H9 (cell line): ENCODE results near the gene MBP. TPM values are rescaled to one million over a fixed set of nuclear protein-coding genes. Genes with fewer than 3 reads are reported as not detected.

Experiments used
- DNase-seq: peaks from one replicate; pipeline ENCODE4 v3.0.0-alpha.2; 2017
- H2AFZ ChIP-seq: one replicate; pipeline ENCODE4 v1.6.1; 2013; ENCODE audit warnings: mild to moderate bottlenecking, low read length, control low read depth, moderate library complexity
- H2AK5ac ChIP-seq: 2 replicates; pipeline ENCODE4 v1.6.1; 2013; ENCODE audit warnings: low read length, control low read depth, mixed read lengths; ENCODE audit not compliant: insufficient read length
- H2BK120ac ChIP-seq: one replicate; pipeline ENCODE4 v1.6.1; 2013; ENCODE audit warnings: low read depth, mild to moderate bottlenecking, low read length, control low read depth, inconsistent platforms; ENCODE audit not compliant: poor library complexity, severe bottlenecking
- H2BK12ac ChIP-seq: 2 replicates; pipeline ENCODE4 v1.6.1; 2013; ENCODE audit warnings: low read length, control low read depth, mixed read lengths, low read depth; ENCODE audit not compliant: insufficient read length
- H2BK15ac ChIP-seq: 2 replicates; pipeline ENCODE4 v1.6.1; 2013; ENCODE audit warnings: low read depth, low read length, control low read depth
- H2BK20ac ChIP-seq: one replicate; pipeline ENCODE4 v1.6.1; 2013; ENCODE audit warnings: low read depth, mild to moderate bottlenecking, low read length, control low read depth, inconsistent platforms; ENCODE audit not compliant: poor library complexity, severe bottlenecking
- H2BK5ac ChIP-seq: 2 replicates; pipeline ENCODE4 v1.6.1; 2013; ENCODE audit warnings: low read length, control low read depth, mixed read lengths; ENCODE audit not compliant: insufficient read length
- H3K14ac ChIP-seq: 2 replicates; pipeline ENCODE4 v1.6.1; 2013; ENCODE audit warnings: low read length, control low read depth; ENCODE audit not compliant: insufficient read depth
- H3K18ac ChIP-seq: 2 replicates; pipeline ENCODE4 v1.6.1; 2013; ENCODE audit warnings: low read depth, mild to moderate bottlenecking, mixed read lengths, low read length, control low read depth; ENCODE audit not compliant: insufficient read length
- H3K23ac ChIP-seq: 2 replicates; pipeline ENCODE4 v1.6.1; 2013; ENCODE audit warnings: low read length, control low read depth, mixed read lengths, low read depth; ENCODE audit not compliant: insufficient read length
- H3K23me2 ChIP-seq: 2 replicates; pipeline ENCODE4 v1.6.1; 2013; ENCODE audit warnings: low read depth, mild to moderate bottlenecking, mixed read lengths, low read length, control low read depth; ENCODE audit not compliant: insufficient read length, poor library complexity, severe bottlenecking
- H3K27ac ChIP-seq: 2 replicates; pipeline ENCODE4 v1.5.1; 2013; ENCODE audit warnings: low read length, control low read depth, mixed read lengths, low read depth; ENCODE audit not compliant: insufficient read length
- H3K27me3 ChIP-seq: 2 replicates; pipeline ENCODE4 v1.6.1; 2013; ENCODE audit warnings: low read length, control low read depth, inconsistent platforms; ENCODE audit not compliant: insufficient read depth
- H3K4ac ChIP-seq: 2 replicates; pipeline ENCODE4 v1.6.1; 2013; ENCODE audit warnings: low read depth, mild to moderate bottlenecking, control low read depth, inconsistent platforms, low read length, moderate library complexity
- H3K4me1 ChIP-seq: 2 replicates; pipeline ENCODE4 v1.6.1; 2013; ENCODE audit warnings: low read length, control low read depth, inconsistent platforms; ENCODE audit not compliant: insufficient read depth
- H3K4me2 ChIP-seq: 2 replicates; pipeline ENCODE4 v1.6.1; 2013; ENCODE audit warnings: low read length, control low read depth, mixed read lengths; ENCODE audit not compliant: insufficient read length, insufficient read depth
- H3K56ac ChIP-seq: 2 replicates; pipeline ENCODE4 v1.6.1; 2013; ENCODE audit warnings: low read depth, mild to moderate bottlenecking, mixed read lengths, low read length, control low read depth; ENCODE audit not compliant: insufficient read length
- H3K79me1 ChIP-seq: 2 replicates; pipeline ENCODE4 v1.6.1; 2013; ENCODE audit warnings: low read depth, mild to moderate bottlenecking, moderate library complexity, low read length, control low read depth, inconsistent platforms; ENCODE audit not compliant: insufficient read depth, poor library complexity, severe bottlenecking
- H3K79me2 ChIP-seq: 2 replicates; pipeline ENCODE4 v1.6.1; 2013; ENCODE audit warnings: low read length, control low read depth, inconsistent platforms; ENCODE audit not compliant: insufficient read depth
- H3K9ac ChIP-seq: 2 replicates; pipeline ENCODE4 v1.6.1; 2013; ENCODE audit warnings: low read length, control low read depth, mixed read lengths; ENCODE audit not compliant: insufficient read length; ENCODE audit errors: extremely low read depth
- H3K9me3 ChIP-seq: one replicate; pipeline ENCODE4 v1.6.1; 2013; ENCODE audit warnings: low read depth, low read length, inconsistent platforms; ENCODE audit not compliant: control insufficient read depth
- H3T11ph ChIP-seq: one replicate; pipeline ENCODE4 v1.6.1; 2013; ENCODE audit warnings: mild to moderate bottlenecking, low read length, control low read depth, inconsistent platforms
- H4K20me1 ChIP-seq: one replicate; pipeline ENCODE4 v1.6.1; 2013; ENCODE audit not compliant: control insufficient read depth, insufficient read length, insufficient read depth
- H4K5ac ChIP-seq: 2 replicates; pipeline ENCODE4 v1.6.1; 2013; ENCODE audit warnings: low read depth, mild to moderate bottlenecking, mixed read lengths, low read length, control low read depth; ENCODE audit not compliant: insufficient read length
- H4K8ac ChIP-seq: replicated peaks from 2 replicates; pipeline ENCODE4 v1.6.1; 2013; ENCODE audit warnings: low read length, control low read depth, mixed read lengths, low read depth; ENCODE audit not compliant: insufficient read length
- H4K91ac ChIP-seq: 2 replicates; pipeline ENCODE4 v1.6.1; 2013; ENCODE audit warnings: low read depth, mild to moderate bottlenecking, moderate library complexity, mixed read lengths, low read length, control low read depth; ENCODE audit not compliant: insufficient read length
- H3K27ac Mint-ChIP-seq, 3 experiments: 2 replicates in 2 of 3; 3 replicates in 1 of 3; pipeline ENCODE4 v1.8.0; 2020 to 2021; ENCODE audit warnings: mixed read lengths in 3 of 3, mild to moderate bottlenecking in 1 of 3, moderate library complexity in 1 of 3
- H3K27me3 Mint-ChIP-seq: 2 replicates; pipeline ENCODE4 v1.8.0; 2021; ENCODE audit warnings: low read depth, mild to moderate bottlenecking, moderate library complexity, mixed read lengths
- H3K36me3 Mint-ChIP-seq, 3 experiments: 2 replicates in 2 of 3; 3 replicates in 1 of 3; pipeline ENCODE4 v1.8.0; 2020 to 2021; ENCODE audit warnings: low read depth in 3 of 3, mixed read lengths in 3 of 3; ENCODE audit not compliant: insufficient read depth in 1 of 3
- H3K4me1 Mint-ChIP-seq, 2 experiments: 2 replicates each; pipeline ENCODE4 v1.8.0; 2020; ENCODE audit warnings: mixed read lengths in 2 of 2
- H3K4me3 Mint-ChIP-seq, 2 experiments: 2 replicates in 1 of 2; 3 replicates in 1 of 2; pipeline ENCODE4 v1.8.0; 2020 to 2021; ENCODE audit warnings: mild to moderate bottlenecking in 2 of 2, mixed read lengths in 2 of 2, moderate library complexity in 1 of 2
- H3K9me3 Mint-ChIP-seq, 2 experiments: 2 replicates in 1 of 2; 3 replicates in 1 of 2; pipeline ENCODE4 v1.8.0; 2020; ENCODE audit warnings: mild to moderate bottlenecking in 2 of 2, mixed read lengths in 2 of 2, moderate library complexity in 1 of 2
- WGBS: extraction: QIAGEN DNeasy Blood & Tissue Kit; methylation state at CpG from one replicate; pipeline ENCODE4 v1.1.7; 2013; ENCODE audit warnings: missing lambda C conversion rate, low lambda C conversion rate, mixed read lengths; ENCODE audit not compliant: insufficient read length; ENCODE audit errors: extremely low coverage; 5-methylcytosine and 5-hydroxymethylcytosine counted together
- total RNA-seq: library from RNA; stranded (reverse); gene quantifications from 2 replicates; pipeline ENCODE4 v1.2.1, GENCODE V29; 2021
- TF ChIP-seq, protein P1 (sequence below): fragments of 200-600 bp; sonication (generic); conservative IDR thresholded peaks from 3 replicates; pipeline ENCODE4 v1.8.0; 2021; ENCODE audit warnings: antibody characterized with exemption, mild to moderate bottlenecking

Gene MBP
- total RNA-seq, 1 experiment from 2014 or later: 8.6 TPM

DNA sequence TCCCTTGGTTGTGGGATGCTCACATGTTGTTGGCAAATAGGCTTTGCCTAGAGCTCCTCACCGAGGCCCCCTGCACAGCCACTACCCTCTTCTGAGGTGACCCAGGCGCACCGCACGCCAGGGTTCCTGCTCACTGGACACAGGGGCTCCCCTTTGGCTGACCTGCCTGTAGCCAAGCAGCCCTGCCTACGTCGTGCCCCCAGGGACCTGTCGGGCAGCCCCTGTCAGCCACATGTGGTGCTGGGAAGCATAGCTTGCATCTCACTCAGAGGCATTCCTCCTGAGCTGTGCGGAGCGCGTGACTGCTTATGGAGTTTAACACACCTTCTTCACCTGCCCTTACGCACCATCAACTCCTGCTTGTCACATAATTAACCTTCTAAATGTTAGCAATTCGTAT, 194.0 kb downstream of the MBP start:
- no peak overlapping the region for H3K27ac ChIP-seq
- Mint-ChIP-seq H3K4me1 (no peaks in the 10 kb centered on the region), H3K27me3 (no peaks in the 10 kb centered on the region), H3K4me3 (no peak overlapping the region), H3K9me3 (no peaks in the 10 kb centered on the region), H3K36me3 (peaks cover 10 to 28% (median 16%) of the 10 kb centered on the region in 3 experiments; a peak in 6 of 7 replicates), H3K27ac (peak overlapping the region in 1 of 3 experiments; percentile 61; a peak in 1 of 7 replicates)
- H2BK20ac ChIP-seq: no peak overlapping the region
- H2AFZ ChIP-seq: no peak overlapping the region
- H3K4ac ChIP-seq: no peak overlapping the region
- no peak overlapping the region for H2BK5ac ChIP-seq
- H3K27me3 ChIP-seq: no peaks in the 10 kb centered on the region
- H3K56ac ChIP-seq: no peak overlapping the region
- no peak overlapping the region for H3K14ac ChIP-seq
- no peak overlapping the region for H3K18ac ChIP-seq
- no peak overlapping the region for H4K8ac ChIP-seq
- H4K91ac ChIP-seq: no peak overlapping the region
- no peak overlapping the region for H2BK15ac ChIP-seq
- H2AK5ac ChIP-seq: no peak overlapping the region
- H4K5ac ChIP-seq: no peak overlapping the region
- no peak overlapping the region for H3K4me2 ChIP-seq
- WGBS: no CpG with 5 or more reads among the region's 12 CpGs
- H3K9ac ChIP-seq: no peak overlapping the region
- no peaks in the 10 kb centered on the region for H3K9me3 ChIP-seq
- TF ChIP-seq, protein P1, sequence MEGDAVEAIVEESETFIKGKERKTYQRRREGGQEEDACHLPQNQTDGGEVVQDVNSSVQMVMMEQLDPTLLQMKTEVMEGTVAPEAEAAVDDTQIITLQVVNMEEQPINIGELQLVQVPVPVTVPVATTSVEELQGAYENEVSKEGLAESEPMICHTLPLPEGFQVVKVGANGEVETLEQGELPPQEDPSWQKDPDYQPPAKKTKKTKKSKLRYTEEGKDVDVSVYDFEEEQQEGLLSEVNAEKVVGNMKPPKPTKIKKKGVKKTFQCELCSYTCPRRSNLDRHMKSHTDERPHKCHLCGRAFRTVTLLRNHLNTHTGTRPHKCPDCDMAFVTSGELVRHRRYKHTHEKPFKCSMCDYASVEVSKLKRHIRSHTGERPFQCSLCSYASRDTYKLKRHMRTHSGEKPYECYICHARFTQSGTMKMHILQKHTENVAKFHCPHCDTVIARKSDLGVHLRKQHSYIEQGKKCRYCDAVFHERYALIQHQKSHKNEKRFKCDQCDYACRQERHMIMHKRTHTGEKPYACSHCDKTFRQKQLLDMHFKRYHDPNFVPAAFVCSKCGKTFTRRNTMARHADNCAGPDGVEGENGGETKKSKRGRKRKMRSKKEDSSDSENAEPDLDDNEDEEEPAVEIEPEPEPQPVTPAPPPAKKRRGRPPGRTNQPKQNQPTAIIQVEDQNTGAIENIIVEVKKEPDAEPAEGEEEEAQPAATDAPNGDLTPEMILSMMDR: no peak
- H3K23ac ChIP-seq: no peak overlapping the region
- H3K79me2 ChIP-seq: no peaks in the 10 kb centered on the region
- H3K23me2 ChIP-seq: no peaks in the 10 kb centered on the region
- no peaks in the 10 kb centered on the region for H3K4me1 ChIP-seq
- no peaks in the 10 kb centered on the region for H4K20me1 ChIP-seq
- no peak overlapping the region for H3T11ph ChIP-seq
- DNase-seq: no peak
- H2BK12ac ChIP-seq: no peak overlapping the region
- H3K79me1 ChIP-seq: no peaks in the 10 kb centered on the region
- no peak overlapping the region for H2BK120ac ChIP-seq
